ENCODE data around the gene STXBP6.

GRCh38 chr14:24957814-24958213 lies 92.1 kb downstream of the STXBP6 start:
- TF ChIP-seq CTCF (optimal IDR thresholded peaks at IDR 0.05 in 1 of 3, IDR thresholded peaks at IDR 0.05 in 1 of 3, conservative IDR thresholded peaks at IDR 0.05 in 1 of 3; ENCODE audit: extremely low read depth in 1 of 3, insufficient read depth in 2 of 3, low read length in 3 of 3), result no peak
- TF ChIP-seq EZH2 (IDR thresholded peaks at IDR 0.05; ENCODE audit: low read length), result no peak
